Ishikawa (cell line): Measurements from ENCODE around the gene RNF183.

Source experiments
- CEBPB ChIP-seq: IDR thresholded peaks from 2 replicates; pipeline ENCODE4 v1.6.1; 2012
- CREB1 ChIP-seq: IDR thresholded peaks from 2 replicates; pipeline ENCODE4 v1.6.1; 2012; ENCODE audit warnings: low read depth
- EGR1 ChIP-seq: IDR thresholded peaks from 2 replicates; pipeline ENCODE4 v1.6.1; 2012
- EP300 ChIP-seq: IDR thresholded peaks from 2 replicates; pipeline ENCODE4 v1.6.1; 2012; ENCODE audit warnings: borderline replicate concordance
- FOXM1 ChIP-seq: IDR thresholded peaks from 2 replicates; pipeline ENCODE4 v1.6.1; 2012; ENCODE audit warnings: low read depth, borderline replicate concordance
- MAX ChIP-seq: IDR thresholded peaks from 2 replicates; pipeline ENCODE4 v1.6.1; 2012
- NFIC ChIP-seq: IDR thresholded peaks from 2 replicates; pipeline ENCODE4 v1.6.1; 2012
- RAD21 ChIP-seq: IDR thresholded peaks from 2 replicates; pipeline ENCODE4 v1.6.1; 2012; ENCODE audit warnings: low read depth
- REST ChIP-seq: IDR thresholded peaks from 2 replicates; pipeline ENCODE4 v1.6.1; 2012; ENCODE audit warnings: low read depth, mild to moderate bottlenecking
- TAF1 ChIP-seq: IDR thresholded peaks from 2 replicates; pipeline ENCODE4 v1.6.1; 2012; ENCODE audit warnings: low read depth, mild to moderate bottlenecking
- TCF12 ChIP-seq: IDR thresholded peaks from 2 replicates; pipeline ENCODE4 v1.6.1; 2012; ENCODE audit warnings: low read depth
- TEAD4 ChIP-seq: IDR thresholded peaks from 2 replicates; pipeline ENCODE4 v1.6.1; 2012
- USF1 ChIP-seq: IDR thresholded peaks from 2 replicates; pipeline ENCODE4 v1.6.1; 2012
- YY1 ChIP-seq: IDR thresholded peaks from 2 replicates; pipeline ENCODE4 v1.6.1; 2012; ENCODE audit warnings: low read depth
- ZBTB7A ChIP-seq: IDR thresholded peaks from 2 replicates; pipeline ENCODE4 v1.6.1; 2012; ENCODE audit warnings: low read depth

RNF183 gene

GRCh38 chr9:113345190-113345589, 42.0 kb upstream of the RNF183 start:
- no peak for TF ChIP-seq TEAD4
- no peak for TF ChIP-seq USF1
- TF ChIP-seq EGR1: no peak
- no peak for TF ChIP-seq REST
- no peak for TF ChIP-seq ZBTB7A
- TF ChIP-seq YY1: no peak
- TF ChIP-seq RAD21: no peak
- TF ChIP-seq CREB1: no peak
- TF ChIP-seq CEBPB: no peak
- no peak for TF ChIP-seq FOXM1
- no peak for TF ChIP-seq EP300

- TF ChIP-seq TEAD4 (no peak), TCF12 (no peak), EGR1 (no peak), CEBPB (no peak), USF1 (peak; percentile 36; the same call in 1 of the 2 replicates), NFIC (peak; percentile 50), MAX (no peak), RAD21 (no peak)
These were observed 40.6 kb upstream of the RNF183 start for GRCh38 chr9:113343732-113344231.

GRCh38 chr9:113341712-113342410, 38.7 kb upstream of the RNF183 start:
- peak; percentile 82 for TF ChIP-seq NFIC
- TF ChIP-seq YY1: no peak
- peak; percentile 46; the same call in 1 of the 2 replicates for TF ChIP-seq MAX
- no peak for TF ChIP-seq USF1
- peak; percentile 36; the same call in 1 of the 2 replicates for TF ChIP-seq EP300
- no peak for TF ChIP-seq TEAD4

GRCh38 chr9:113340011-113340699, 37.0 kb upstream of the RNF183 start, which contains the start of gene WDR31:
WDR31 (minus strand) TSS chr9:113340275; CDS start chr9:113332022, 8,253 bp downstream.
- TF ChIP-seq EP300: 0 out of 2 replicates have a peak, but pooled peaks have one; percentile 42
- no peak for TF ChIP-seq RAD21
- no peak for TF ChIP-seq REST
- TF ChIP-seq FOXM1: no peak
- TF ChIP-seq CREB1: no peak
- peak; percentile 75; the same call in 1 of the 2 replicates for TF ChIP-seq YY1
- TF ChIP-seq TAF1: peak; percentile 80
- peak; percentile 68 for TF ChIP-seq USF1
- peak; percentile 81 for TF ChIP-seq MAX
- no peak for TF ChIP-seq TEAD4
- TF ChIP-seq NFIC: no peak
- peak; percentile 98 for TF ChIP-seq ZBTB7A
- TF ChIP-seq EGR1: no peak
- no peak for TF ChIP-seq CEBPB
- peak; percentile 66 for TF ChIP-seq TCF12

GRCh38 chr9:113337714-113338113, 34.5 kb upstream of the RNF183 start:
- TF ChIP-seq YY1: no peak
- TF ChIP-seq ZBTB7A: no peak
- no peak for TF ChIP-seq TEAD4
- no peak for TF ChIP-seq USF1
- TF ChIP-seq TCF12: no peak
- no peak for TF ChIP-seq REST
- TF ChIP-seq RAD21: no peak
- TF ChIP-seq FOXM1: no peak
- no peak for TF ChIP-seq EGR1
- no peak for TF ChIP-seq CREB1
